HG03108 (cell line): ENCODE measurements around the gene AKAP6.
"Not testable (repeated sequence)": the region's sequence is repeated elsewhere in the genome, so short reads cannot be mapped to it uniquely, and the experiment has no call there.

Experiments used
- ATAC-seq: cut with Tn5 transposase; IDR thresholded peaks from one replicate; pipeline ENCODE4 v1.9.1; 2021; ENCODE audit warnings: moderate library complexity; ENCODE audit not compliant: unreplicated experiment

AKAP6 gene

GRCh38 chr14:32434880-32435279, 105.8 kb downstream of the AKAP6 start:
- ATAC-seq = no peak

GRCh38 chr14:32435411-32435810, 106.3 kb downstream of the AKAP6 start:
- no peak for ATAC-seq

DNA sequence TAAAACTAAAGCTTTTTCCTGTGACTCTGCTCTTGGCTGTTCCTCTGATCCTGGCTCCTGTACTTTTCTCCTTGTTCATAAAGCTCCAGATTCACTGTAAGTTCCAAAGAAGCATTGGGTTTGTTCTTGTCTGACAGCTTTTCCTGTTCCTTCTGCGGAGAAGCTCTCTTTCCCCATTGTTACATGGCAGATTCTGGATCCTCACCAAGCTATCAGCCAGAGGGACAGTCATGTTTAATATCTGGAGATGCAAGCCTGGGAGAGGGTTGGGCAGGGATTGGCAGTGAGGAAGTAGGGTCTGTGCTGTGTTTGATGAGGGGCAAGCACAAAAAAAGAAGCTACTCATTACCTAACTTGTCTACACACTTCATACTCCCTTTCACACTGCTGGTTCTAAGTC, 107.9 kb downstream of the AKAP6 start:
- ATAC-seq = no peak

DNA sequence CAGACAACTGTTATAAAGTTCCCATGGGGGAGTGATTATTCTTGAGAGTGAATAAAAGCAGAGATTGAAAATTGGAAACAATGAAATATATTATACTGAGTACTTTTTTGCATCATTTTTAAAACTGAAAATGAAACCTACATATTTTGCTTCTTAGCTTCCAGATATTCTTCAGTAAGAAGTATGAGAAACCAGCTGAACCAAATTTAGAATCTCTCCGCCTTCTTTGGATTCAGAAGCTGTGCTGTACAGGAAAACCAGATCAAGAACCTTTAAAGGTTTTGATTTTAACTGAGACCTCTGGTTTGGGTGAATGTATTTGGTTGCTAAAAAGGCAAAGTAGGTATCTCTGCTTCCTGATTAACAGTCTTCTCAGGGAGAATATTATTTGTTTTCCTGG, 109.4 kb downstream of the AKAP6 start:
- no peak for ATAC-seq

- ATAC-seq = no peak
These were observed 115.0 kb downstream of the AKAP6 start for GRCh38 chr14:32443890-32444661.

DNA sequence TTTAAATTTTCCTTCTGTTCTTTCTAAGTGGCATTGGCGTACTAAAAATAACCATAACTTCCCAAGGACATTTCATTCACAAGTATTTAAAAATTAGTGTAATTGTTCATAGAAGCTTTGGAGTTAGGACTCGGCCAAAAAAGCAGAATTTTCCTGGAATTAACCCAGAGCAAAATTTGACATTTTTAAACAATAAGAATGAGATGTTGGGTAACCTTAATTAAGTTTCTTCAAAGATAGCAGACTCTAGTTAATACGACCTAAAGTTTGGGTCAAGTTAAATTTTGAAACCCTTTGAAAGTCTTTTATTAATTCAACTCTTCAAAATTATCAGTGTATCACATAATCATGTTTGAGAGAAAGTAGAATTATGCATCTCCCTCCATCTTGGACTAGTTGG, 118.3 kb downstream of the AKAP6 start:
- ATAC-seq = no peak

- ATAC-seq = no peak
These were observed 120.5 kb downstream of the AKAP6 start for GRCh38 chr14:32449648-32450047.

DNA sequence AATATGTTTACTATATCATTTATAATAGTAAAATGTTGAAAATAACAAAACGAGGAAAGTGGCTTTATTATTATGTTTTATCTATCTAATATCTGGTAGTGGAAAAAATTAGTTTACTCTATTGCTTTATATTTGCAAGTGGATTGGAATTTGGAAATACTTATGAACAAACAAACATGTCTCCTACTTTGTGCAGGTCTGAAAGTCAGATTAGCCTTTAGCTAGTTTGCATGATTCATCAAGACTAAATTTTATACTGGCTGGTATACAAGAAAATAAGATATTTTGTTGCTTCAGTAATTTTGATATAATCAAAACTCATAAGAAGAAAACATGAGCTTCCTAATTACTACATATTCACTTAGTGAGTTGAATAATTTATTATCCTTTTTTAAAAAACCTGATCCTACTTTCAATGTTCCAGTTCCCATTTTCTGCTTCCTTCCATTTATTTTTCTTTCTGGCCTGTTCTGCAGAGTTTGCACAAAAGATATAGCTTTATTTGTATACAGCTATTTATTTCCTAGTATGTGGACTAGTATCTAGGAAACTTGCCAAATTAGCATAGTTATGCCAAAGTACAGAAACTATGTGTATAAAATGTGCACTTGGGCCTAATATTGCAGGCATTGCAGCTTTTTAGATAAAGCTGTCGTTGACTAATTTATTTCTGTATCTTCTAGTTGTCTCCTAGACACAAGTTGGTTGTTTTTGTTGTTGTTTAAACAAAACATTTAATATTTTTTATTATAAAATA, 122.0 kb downstream of the AKAP6 start:
- no peak for ATAC-seq

- no peak for ATAC-seq
These were observed 125.0 kb downstream of the AKAP6 start for GRCh38 chr14:32453857-32454810.

- no peak for ATAC-seq
These were observed 128.3 kb downstream of the AKAP6 start for GRCh38 chr14:32457213-32457920.

- ATAC-seq = no peak
These were observed 129.6 kb downstream of the AKAP6 start for GRCh38 chr14:32458720-32459119.

- no peak for ATAC-seq
These were observed 131.2 kb downstream of the AKAP6 start for GRCh38 chr14:32460267-32460666.

- not testable (repeated sequence) for ATAC-seq
These were observed 133.5 kb downstream of the AKAP6 start for GRCh38 chr14:32462553-32462952.

DNA sequence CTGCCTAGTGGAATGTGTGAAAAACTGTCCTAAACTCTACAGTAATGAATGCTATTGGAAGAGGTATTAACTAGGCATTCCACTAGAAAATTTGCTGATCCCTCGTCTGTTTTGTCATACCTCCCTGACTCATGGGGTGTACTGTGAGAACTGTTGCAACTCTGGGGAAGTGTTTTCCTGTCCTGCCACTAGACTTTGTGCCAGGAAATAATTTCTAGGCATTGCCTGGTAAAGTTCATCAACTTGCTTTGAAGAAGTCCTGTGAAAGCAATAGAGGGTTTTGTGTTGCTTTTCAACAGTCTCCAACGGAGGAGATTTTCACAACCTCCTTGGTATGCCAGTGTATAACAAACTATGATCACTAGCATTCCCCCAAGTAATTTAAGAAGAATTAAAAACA, 139.9 kb downstream of the AKAP6 start:
- no peak for ATAC-seq

- no peak for ATAC-seq
These were observed 140.5 kb downstream of the AKAP6 start for GRCh38 chr14:32469388-32470160.

GRCh38 chr14:32470161-32470715, 141.1 kb downstream of the AKAP6 start:
- no peak for ATAC-seq

DNA sequence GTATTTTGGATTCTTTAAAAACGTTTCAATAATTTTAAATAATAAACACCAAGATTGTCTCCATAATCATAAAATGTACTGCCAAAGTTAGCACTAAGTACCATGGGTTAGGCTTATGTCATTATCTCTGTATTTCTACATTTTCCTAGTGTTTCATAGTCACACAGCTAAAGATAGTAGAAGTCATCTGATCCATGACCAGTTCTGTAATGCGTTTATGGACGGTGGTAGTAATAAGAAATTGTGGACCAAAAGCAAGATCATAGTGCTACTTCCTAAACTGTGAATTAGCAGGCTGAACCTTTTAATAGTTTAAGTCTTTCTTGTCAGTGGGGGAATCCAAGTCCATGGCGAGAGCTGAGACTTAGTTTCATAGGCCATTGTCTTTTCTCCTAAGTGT, 142.1 kb downstream of the AKAP6 start:
- no peak for ATAC-seq

- ATAC-seq = no peak
These were observed 143.0 kb downstream of the AKAP6 start for GRCh38 chr14:32472076-32472475.
